ENCODE results near the gene DYNC1LI2. TPM values are rescaled to one million over a fixed set of nuclear protein-coding genes. Genes with fewer than 3 reads are reported as not detected.

DYNC1LI2 gene
- total RNA-seq, 1 donor from 2014 or later = 125 TPM

DNA sequence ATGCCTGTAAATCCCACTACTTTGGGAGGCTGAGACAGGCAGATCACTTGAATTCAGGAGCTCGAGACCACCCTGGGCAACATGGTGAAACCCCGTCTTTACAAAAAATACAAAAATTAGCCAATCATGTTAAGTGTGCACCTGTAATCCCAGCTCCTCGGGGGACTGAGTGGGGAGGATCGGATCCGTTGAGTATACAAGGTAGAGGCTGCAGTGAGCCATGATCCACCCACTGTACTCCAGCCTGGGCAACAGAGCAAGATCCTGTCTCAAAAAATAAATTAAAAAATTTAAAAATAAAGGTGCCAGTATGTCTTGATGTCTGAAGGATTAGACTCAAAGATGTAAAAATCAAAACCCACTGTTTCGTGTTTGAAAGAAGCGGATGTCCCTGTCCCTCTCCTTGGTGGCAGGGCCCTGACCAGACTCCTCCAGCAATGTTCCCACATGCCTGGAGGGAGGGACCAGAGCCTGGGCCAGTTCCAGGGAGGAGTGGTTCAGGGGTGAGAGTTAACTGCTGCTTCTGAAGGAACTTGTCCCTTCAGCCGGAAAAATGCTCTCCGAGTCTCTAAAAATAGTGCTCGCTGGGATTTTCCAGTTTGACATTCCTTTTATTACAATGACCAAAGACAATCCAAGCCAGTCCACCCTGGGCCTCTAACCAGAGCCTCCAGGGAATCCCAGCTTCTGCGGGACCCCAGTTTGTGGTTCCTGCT is 45.5 kb downstream of the DYNC1LI2 start:
- Mint-ChIP-seq H3K27ac (ENCODE audit: unreplicated experiment) (no peak overlapping the region), H3K27me3 (ENCODE audit: low read depth) (peaks cover 3% of the 10 kb centered on the region), H3K36me3 (ENCODE audit: low read depth) (no peaks in the 10 kb centered on the region), H3K4me3 (no peak overlapping the region), H3K4me1 (peaks cover 6% of the 10 kb centered on the region), H3K9me3 (no peaks in the 10 kb centered on the region)
- TF ChIP-seq, protein P1, sequence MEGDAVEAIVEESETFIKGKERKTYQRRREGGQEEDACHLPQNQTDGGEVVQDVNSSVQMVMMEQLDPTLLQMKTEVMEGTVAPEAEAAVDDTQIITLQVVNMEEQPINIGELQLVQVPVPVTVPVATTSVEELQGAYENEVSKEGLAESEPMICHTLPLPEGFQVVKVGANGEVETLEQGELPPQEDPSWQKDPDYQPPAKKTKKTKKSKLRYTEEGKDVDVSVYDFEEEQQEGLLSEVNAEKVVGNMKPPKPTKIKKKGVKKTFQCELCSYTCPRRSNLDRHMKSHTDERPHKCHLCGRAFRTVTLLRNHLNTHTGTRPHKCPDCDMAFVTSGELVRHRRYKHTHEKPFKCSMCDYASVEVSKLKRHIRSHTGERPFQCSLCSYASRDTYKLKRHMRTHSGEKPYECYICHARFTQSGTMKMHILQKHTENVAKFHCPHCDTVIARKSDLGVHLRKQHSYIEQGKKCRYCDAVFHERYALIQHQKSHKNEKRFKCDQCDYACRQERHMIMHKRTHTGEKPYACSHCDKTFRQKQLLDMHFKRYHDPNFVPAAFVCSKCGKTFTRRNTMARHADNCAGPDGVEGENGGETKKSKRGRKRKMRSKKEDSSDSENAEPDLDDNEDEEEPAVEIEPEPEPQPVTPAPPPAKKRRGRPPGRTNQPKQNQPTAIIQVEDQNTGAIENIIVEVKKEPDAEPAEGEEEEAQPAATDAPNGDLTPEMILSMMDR (conservative IDR thresholded peaks at IDR 0.05) = no peak
- DNase-seq (ENCODE audit: low read depth, low spot score) = no peak

DNA sequence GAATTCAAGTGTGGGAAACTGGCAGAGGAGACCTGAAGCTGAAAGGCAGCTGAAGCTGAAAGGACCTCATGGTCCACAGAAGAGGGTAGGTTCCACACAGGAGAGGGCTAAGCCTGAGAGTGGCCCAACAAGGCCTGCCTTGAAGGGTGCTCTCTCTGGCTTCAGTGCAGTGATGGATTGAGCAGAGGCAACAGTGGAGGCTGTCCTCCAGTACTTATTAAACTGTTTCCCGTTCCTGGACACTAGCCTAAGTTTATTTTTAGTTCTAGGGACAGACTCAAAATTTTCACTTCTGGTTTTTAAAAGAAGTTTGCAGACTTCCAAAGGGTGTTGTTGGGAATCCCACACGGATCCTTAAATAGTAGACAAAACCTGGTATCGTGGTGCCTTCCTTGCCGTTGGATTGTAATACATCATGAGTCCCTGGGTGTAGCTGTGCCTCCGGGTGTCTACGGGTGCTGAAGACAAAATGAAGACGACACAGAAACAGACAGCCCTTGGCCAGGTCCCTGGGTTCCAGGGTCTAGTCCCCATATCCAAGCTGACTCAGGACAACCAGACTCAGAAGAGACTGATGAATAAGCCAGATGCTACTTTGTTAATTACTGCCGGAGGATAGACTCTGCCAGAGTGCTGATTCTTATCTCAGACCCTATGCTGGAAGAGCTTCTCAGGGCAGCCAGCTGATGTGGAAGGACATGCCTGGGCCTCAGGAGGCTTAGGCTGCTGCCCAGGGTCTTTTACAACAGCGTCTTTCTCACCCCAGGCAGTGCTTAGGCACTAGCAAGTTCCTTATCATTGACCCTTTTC is 47.8 kb downstream of the DYNC1LI2 start:
- no peaks in the 10 kb centered on the region for H3K36me3 Mint-ChIP-seq (ENCODE audit: low read depth)
- peaks cover 6% of the 10 kb centered on the region for H3K4me1 Mint-ChIP-seq
- TF ChIP-seq, protein P1 (conservative IDR thresholded peaks at IDR 0.05) = no peak
- no peak overlapping the region for H3K4me3 Mint-ChIP-seq
- no peak overlapping the region for H3K27ac Mint-ChIP-seq (ENCODE audit: unreplicated experiment)
- peaks cover 12% of the 10 kb centered on the region for H3K27me3 Mint-ChIP-seq (ENCODE audit: low read depth)
- H3K9me3 Mint-ChIP-seq = no peaks in the 10 kb centered on the region
- DNase-seq (ENCODE audit: low read depth, low spot score) = no peak

DNA sequence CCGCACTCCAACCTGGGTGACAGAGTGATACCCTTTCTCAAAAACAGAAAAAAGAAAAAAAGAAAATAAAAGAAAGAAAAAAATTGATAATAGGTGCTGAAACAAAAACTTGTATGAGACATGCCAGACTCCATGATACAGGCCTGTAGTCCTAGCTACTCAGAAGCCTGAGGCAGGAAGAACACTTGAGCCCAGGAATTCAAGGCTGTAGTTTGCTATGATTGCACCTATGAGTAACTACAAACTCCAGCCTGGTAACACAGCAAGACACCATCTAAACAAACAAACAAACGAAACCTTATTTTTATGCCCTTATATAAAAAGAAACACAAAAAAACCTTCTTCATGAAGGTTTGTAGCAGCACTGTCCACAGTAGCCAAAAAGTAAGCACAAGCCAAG is 49.9 kb downstream of the DYNC1LI2 start:
- Mint-ChIP-seq H3K9me3 (no peaks in the 10 kb centered on the region), H3K36me3 (ENCODE audit: low read depth) (no peaks in the 10 kb centered on the region), H3K27me3 (ENCODE audit: low read depth) (peaks cover 29% of the 10 kb centered on the region), H3K4me1 (peaks cover 3% of the 10 kb centered on the region), H3K4me3 (no peak overlapping the region), H3K27ac (ENCODE audit: unreplicated experiment) (no peak overlapping the region)
- no peak for DNase-seq (ENCODE audit: low read depth, low spot score)
- TF ChIP-seq, protein P1 (conservative IDR thresholded peaks at IDR 0.05) = no peak

DNA sequence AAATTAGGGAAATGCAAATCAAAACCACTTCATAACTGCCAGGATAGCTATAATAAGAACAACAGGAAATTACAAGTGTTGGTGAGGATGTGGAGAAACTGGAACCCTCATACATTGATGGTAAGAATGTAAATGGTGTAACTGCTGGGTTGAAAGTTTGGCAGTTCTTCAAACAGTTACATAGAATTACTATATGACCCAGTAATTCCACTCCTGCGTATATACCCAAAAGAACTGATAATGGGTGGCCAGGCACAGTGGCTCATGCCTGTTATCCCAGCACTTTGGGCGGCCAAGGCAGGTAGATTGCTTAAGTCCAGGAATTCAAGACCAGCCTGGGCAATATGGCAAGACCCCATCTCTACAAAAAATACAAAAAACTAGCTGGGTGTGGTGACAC is 50.4 kb downstream of the DYNC1LI2 start:
- no peak for DNase-seq (ENCODE audit: low read depth, low spot score)
- H3K36me3 Mint-ChIP-seq (ENCODE audit: low read depth) = no peaks in the 10 kb centered on the region
- H3K27ac Mint-ChIP-seq (ENCODE audit: unreplicated experiment) = no peak overlapping the region
- H3K4me3 Mint-ChIP-seq = no peak overlapping the region
- no peaks in the 10 kb centered on the region for H3K9me3 Mint-ChIP-seq
- H3K27me3 Mint-ChIP-seq (ENCODE audit: low read depth) = peaks cover 29% of the 10 kb centered on the region
- H3K4me1 Mint-ChIP-seq = peaks cover 3% of the 10 kb centered on the region
- TF ChIP-seq, protein P1 (conservative IDR thresholded peaks at IDR 0.05) = no peak

DNA sequence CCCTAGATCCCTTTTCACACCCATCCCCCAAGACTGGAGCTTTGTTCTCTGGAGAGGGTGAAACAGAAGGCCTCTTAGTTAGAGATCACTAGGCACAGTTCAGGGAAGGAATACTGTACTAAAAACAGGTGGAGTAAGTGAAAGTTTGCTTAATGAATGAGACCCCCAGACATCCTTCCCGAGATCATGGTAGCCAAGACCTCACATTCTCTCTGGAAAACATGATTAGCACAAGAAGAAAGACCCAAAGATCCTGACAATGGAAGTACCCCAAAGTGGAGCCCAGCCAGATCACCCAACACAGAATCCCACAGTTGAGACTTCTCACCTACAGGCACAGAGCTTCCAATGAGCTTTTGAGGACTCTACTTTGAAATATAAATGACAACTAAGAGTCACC is 51.5 kb downstream of the DYNC1LI2 start:
- Mint-ChIP-seq H3K4me3 (peak overlapping the region; percentile 4), H3K27ac (ENCODE audit: unreplicated experiment) (no peak overlapping the region), H3K4me1 (peaks cover 12% of the 10 kb centered on the region), H3K9me3 (no peaks in the 10 kb centered on the region), H3K36me3 (ENCODE audit: low read depth) (no peaks in the 10 kb centered on the region), H3K27me3 (ENCODE audit: low read depth) (peaks cover 39% of the 10 kb centered on the region)
- TF ChIP-seq, protein P1 (conservative IDR thresholded peaks at IDR 0.05) = no peak
- DNase-seq (ENCODE audit: low read depth, low spot score) = no peak

Measured in neural crest cell (in vitro differentiated cells).